ENCODE measurements around the gene STX18. TPM values are rescaled to one million over a fixed set of nuclear protein-coding genes. Genes with fewer than 3 reads are reported as not detected.

STX18 gene
- total RNA-seq, 4 donors from 2014 or later: 19.2 to 27.4 (median 20.7) TPM

DNA sequence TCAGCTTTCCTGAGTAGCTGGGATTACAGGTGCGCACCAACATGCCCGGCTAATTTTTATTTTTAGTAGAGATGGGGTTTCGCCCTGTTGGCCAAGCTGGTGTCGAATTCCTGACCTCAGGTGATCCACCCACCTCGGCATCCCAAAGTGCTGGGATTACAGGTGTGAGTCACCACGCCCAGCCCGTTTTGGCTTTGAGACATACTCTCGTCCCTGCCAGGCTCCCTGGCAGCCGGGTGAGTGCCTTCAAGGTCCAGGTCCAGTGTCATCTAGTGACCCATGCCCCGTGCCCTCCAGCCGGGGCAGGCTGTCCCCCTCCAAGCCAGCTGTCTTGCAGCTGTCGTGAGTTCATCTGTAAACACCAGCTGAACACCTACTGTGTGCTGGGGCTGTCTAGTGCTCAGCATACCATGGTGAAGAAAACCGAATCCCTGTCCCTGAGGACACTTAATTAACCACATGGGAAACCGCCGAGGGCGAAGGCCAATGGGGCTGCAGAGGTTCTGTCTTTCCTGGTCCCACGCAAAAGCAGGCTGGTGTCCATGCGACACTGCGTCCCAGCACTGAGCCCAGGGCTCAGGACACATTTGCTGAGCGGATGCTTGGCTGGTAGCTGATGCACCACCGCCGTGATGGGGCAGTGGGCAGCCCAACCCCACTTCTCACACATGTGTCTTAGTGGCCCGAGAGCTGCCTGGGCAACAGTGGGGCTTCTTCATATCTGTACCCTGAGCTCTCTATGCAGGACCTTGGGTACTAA, 133.1 kb downstream of the STX18 start:
- Histone ChIP-seq H3K36me3 (no peaks in the 10 kb centered on the region), H3K27ac (no peak overlapping the region), H3K27me3 (peaks cover 2 to 11% (median 7%) of the 10 kb centered on the region in 3 donors), H3K4me1 (no peaks in the 10 kb centered on the region), H3K9me3 (no peaks in the 10 kb centered on the region), H3K4me3 (no peak overlapping the region)
- DNase-seq (peak in 1 of 2 donors; percentile 66), ATAC-seq (peak in 1 of 2 donors; percentile 61)
- no peak for TF ChIP-seq POLR2A (IDR thresholded peaks at IDR 0.05)
- TF ChIP-seq, protein P1, sequence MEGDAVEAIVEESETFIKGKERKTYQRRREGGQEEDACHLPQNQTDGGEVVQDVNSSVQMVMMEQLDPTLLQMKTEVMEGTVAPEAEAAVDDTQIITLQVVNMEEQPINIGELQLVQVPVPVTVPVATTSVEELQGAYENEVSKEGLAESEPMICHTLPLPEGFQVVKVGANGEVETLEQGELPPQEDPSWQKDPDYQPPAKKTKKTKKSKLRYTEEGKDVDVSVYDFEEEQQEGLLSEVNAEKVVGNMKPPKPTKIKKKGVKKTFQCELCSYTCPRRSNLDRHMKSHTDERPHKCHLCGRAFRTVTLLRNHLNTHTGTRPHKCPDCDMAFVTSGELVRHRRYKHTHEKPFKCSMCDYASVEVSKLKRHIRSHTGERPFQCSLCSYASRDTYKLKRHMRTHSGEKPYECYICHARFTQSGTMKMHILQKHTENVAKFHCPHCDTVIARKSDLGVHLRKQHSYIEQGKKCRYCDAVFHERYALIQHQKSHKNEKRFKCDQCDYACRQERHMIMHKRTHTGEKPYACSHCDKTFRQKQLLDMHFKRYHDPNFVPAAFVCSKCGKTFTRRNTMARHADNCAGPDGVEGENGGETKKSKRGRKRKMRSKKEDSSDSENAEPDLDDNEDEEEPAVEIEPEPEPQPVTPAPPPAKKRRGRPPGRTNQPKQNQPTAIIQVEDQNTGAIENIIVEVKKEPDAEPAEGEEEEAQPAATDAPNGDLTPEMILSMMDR (IDR thresholded peaks at IDR 0.05 in 4 of 5, conservative IDR thresholded peaks at IDR 0.05 in 1 of 5): no peak
- in situ Hi-C loops (cut with MboI; ENCODE audit: low sequenced_read_pairs in 4 of 4) (no loop called here), intact Hi-C loops (cut with DNase I; ENCODE audit: low total_unique reads) (no loop called here)

GRCh38 chr4:4408132-4408523, 133.7 kb downstream of the STX18 start:
- TF ChIP-seq POLR2A (IDR thresholded peaks at IDR 0.05): no peak
- TF ChIP-seq, protein P1 (IDR thresholded peaks at IDR 0.05 in 4 of 5, conservative IDR thresholded peaks at IDR 0.05 in 1 of 5): no peak
- Histone ChIP-seq H3K4me3 (no peak overlapping the region), H3K9me3 (no peaks in the 10 kb centered on the region), H3K27me3 (peaks cover 2 to 11% (median 7%) of the 10 kb centered on the region in 3 donors), H3K36me3 (no peaks in the 10 kb centered on the region), H3K27ac (no peak overlapping the region), H3K4me1 (no peaks in the 10 kb centered on the region)
- ATAC-seq: no peak
- DNase-seq: no peak
- intact Hi-C loops (cut with DNase I; ENCODE audit: low total_unique reads): no loop called here
- in situ Hi-C loops (cut with MboI; ENCODE audit: low sequenced_read_pairs in 4 of 4): no loop called here

DNA sequence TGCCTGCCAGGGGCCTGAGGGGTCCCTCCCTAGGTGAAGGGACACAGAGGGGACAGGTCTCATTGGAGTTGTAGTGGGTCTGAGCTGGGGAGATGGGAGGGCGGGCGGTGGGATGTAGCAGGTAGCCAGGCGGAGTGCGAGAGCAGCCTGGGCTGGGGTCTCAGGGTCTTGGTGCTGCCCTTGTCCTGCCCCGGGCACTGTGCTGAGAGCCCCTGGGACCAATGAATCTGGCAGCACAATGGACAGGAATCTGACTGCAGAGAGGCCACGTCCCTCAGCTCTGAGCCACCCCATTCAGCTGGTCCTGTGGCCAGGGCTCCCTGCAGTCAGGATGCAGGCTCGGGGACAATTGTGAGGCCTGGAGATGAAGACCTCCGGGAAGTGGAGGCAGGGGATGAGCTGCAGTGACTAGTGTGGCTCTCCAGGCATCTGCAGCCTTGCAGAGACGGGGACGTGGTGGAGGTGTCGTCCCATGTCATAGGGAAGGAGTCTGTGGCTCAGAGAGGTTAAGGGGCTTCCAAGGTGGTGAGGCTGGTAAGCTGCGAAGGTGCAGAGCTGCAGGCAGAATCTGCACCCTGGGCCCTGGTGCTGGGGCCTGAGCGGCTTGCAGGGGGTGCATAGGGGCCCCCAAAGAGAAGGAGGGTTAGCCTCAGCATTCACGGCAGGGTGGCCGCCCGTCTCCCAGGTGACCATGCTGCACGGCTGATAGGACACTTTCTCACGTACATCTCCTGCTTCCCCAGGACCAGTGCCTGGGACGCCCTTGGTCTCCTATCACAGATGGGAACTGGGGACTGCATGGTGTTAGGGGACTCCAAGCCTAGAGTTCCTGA, 134.3 kb downstream of the STX18 start:
- in situ Hi-C loops (cut with MboI; ENCODE audit: low sequenced_read_pairs in 4 of 4): no loop called here
- Histone ChIP-seq H3K27me3 (peaks cover 2 to 11% (median 7%) of the 10 kb centered on the region in 3 donors), H3K27ac (no peak overlapping the region), H3K9me3 (no peaks in the 10 kb centered on the region), H3K4me1 (no peaks in the 10 kb centered on the region), H3K36me3 (no peaks in the 10 kb centered on the region), H3K4me3 (no peak overlapping the region)
- TF ChIP-seq POLR2A (IDR thresholded peaks at IDR 0.05): no peak
- TF ChIP-seq, protein P1 (IDR thresholded peaks at IDR 0.05 in 4 of 5, conservative IDR thresholded peaks at IDR 0.05 in 1 of 5): no peak
- ATAC-seq: no peak
- intact Hi-C loops (cut with DNase I; ENCODE audit: low total_unique reads): no loop called here
- no peak for DNase-seq

DNA sequence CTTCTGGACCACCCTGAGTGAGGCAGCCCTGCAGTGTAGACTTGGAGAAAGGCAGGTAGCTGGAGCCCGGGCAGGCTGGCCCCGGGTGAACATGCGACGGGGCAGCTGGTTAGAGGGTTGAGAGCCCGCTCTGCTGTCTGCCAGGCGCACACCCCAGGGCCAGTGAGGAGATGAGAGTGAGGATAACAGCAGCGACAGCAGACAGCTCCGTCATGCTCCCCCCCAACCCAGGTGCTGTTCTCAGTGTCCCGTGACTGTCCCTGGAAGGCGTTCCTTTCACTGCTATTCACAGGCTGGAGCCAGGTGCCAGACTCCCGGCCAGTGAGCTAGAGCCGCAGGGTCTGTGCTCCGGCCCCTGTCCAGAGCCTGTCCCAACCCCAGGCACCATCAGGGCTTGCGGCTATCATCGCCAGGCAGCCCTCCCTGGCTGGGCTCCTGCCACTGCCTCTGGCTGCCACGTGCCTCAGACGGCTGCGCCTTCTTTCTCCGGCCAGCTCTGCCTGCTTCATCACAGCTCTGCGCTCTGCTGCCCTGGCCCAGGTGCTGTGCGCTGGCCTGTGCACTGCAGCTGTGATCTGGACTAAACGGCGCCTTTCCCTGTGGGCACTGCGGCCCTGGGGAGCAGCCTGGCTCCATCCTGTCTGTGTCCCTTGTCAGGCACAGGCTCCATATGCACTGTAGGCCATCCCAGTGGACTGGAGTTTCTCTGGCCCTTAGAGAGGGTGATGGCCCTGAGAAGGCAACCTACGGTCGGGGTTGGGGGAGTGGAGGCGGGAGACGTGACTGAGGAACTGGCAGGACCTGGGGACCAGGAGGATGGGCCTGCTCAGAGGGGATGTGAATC, 135.2 kb downstream of the STX18 start:
- H3K27ac ChIP-seq: no peak overlapping the region
- peak in 1 of 2 donors; percentile 19 for DNase-seq
- no peaks in the 10 kb centered on the region for H3K4me1 ChIP-seq
- intact Hi-C loops (cut with DNase I; ENCODE audit: low total_unique reads): no loop called here
- no peaks in the 10 kb centered on the region for H3K36me3 ChIP-seq
- H3K27me3 ChIP-seq: peaks cover 2 to 11% (median 7%) of the 10 kb centered on the region in 3 donors
- TF ChIP-seq, protein P1 (IDR thresholded peaks at IDR 0.05 in 4 of 5, conservative IDR thresholded peaks at IDR 0.05 in 1 of 5): no peak
- no peak for TF ChIP-seq POLR2A (IDR thresholded peaks at IDR 0.05)
- ATAC-seq: no peak
- H3K4me3 ChIP-seq: no peak overlapping the region
- H3K9me3 ChIP-seq: no peaks in the 10 kb centered on the region
- in situ Hi-C loops (cut with MboI; ENCODE audit: low sequenced_read_pairs in 4 of 4): no loop called here
